Lower lobe of right lung (tissue), 2 donors: Measurements from ENCODE around the gene KANSL3. TPM values are rescaled to one million over a fixed set of nuclear protein-coding genes. Genes with fewer than 3 reads are reported as not detected.
A peak's percentile ranks its signal among the peaks of the same experiment; 100 is the strongest.

Source experiments
- ATAC-seq, 2 donors: fragments of 200-7000 bp; cut with Tn5 transposase; one replicate each; pipeline ENCODE4 v1.9.1; 2020 to 2022; ENCODE audit warnings: mild to moderate bottlenecking in 2 of 2, moderate library complexity in 2 of 2
- DNase-seq: peaks from one replicate; pipeline ENCODE4 v3.0.0-alpha.2; 2020
- H3K27ac ChIP-seq: fragments of 200-600 bp; one replicate; pipeline ENCODE4 v1.8.0; 2022
- H3K27me3 ChIP-seq: fragments of 200-600 bp; one replicate; pipeline ENCODE4 v1.8.0; 2022; ENCODE audit warnings: low read depth
- H3K36me3 ChIP-seq: fragments of 200-600 bp; one replicate; pipeline ENCODE4 v1.8.0; 2022; ENCODE audit warnings: mild to moderate bottlenecking
- H3K4me1 ChIP-seq: fragments of 200-600 bp; one replicate; pipeline ENCODE4 v1.8.0; 2022
- H3K4me3 ChIP-seq: fragments of 200-600 bp; one replicate; pipeline ENCODE4 v1.8.0; 2022; ENCODE audit warnings: mild to moderate bottlenecking
- H3K9me3 ChIP-seq: fragments of 200-600 bp; one replicate; pipeline ENCODE4 v1.8.0; 2022
- intact Hi-C: fragments of 100-400 bp; cut with DNase I; formaldehyde crosslinking; loops from one replicate; pipeline ENCODE4 v1.11.0; 2022
- total RNA-seq: library from RNA; stranded (reverse); fragmentation: NEBNext Ultra II Directional; extraction: Animal tissue kit (Norgen Biotek cat#: 25700); gene quantifications from one replicate; pipeline ENCODE4 v1.2.1, GENCODE V29; 2021
- TF ChIP-seq, protein P1 (sequence below): fragments of 200-600 bp; IDR thresholded peaks from one replicate; pipeline ENCODE4 v1.8.0; 2022; ENCODE audit warnings: antibody characterized with exemption, mild to moderate bottlenecking
- donor health status: DM: no; HTN: yes; CAD: no; lungs with severe emphysema.

KANSL3 gene
- total RNA-seq, 1 donor from 2014 or later: 45.0 TPM

DNA sequence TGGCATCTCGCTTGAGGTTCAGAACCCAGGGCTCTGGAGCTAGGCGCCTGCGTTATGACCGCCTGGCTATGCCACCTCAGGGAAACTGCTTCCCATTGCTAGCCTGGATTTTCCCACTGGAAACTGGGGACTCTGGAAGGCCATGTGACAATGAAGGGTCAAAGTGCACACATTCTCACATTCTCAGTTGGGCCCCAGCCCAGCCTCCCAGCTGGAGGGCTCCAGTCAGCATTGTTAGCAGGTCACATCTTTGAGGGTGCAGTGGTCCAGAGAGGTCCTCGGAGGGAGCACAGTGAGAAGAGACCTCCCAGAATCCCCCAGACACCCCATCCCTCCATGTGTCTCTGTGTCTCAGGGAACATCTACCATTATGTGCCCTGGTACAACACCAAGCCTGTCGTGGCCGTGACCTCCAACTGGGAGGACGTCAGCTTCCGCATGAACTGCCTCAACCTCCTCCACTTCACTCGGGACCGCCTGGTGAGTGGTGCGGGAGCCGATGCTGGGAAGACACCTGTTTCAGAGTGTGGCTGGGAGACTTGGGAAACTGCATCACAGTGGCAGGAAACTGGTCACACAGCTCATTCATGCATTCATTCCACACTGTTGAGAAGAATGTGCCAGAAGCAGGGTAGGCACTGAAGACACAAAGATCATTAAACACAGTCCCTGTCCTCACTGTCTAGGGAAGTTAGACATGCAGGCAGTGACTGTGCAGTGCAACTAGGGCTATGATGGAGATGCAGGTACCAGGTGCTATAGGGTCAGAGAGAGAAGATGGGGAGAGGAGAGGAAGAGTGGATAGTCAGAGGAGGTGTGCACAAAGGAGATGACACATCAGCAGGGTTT lies 46.1 kb upstream of the KANSL3 start:
- no peak for ATAC-seq
- intact Hi-C loops: no loop called here
- H3K4me1 ChIP-seq: peaks cover 14% of the 10 kb centered on the region

DNA sequence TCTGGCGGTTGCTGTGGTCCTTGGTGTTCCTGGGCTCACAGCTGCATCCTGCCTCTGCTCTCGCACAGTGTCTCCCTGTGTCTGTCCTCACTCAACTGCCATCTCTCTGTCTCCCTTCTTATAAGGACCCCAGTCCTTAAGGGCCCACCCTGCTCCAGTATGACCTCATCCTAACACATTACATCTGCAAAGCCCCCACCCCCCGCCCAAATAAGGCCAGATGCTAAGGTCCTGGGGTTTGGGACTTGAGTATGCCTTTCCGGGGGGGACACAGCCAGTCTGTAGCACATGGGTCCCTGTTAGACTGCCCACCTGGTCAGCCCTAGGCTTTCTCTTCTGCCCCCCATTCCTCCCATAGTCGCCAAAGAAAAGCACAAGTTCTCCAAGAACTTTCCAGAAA lies 45.2 kb upstream of the KANSL3 start:
- no peak overlapping the region for H3K4me3 ChIP-seq
- DNase-seq (no peak), ATAC-seq (no peak)
- no peaks in the 10 kb centered on the region for H3K36me3 ChIP-seq
- no peaks in the 10 kb centered on the region for H3K9me3 ChIP-seq
- intact Hi-C loops: no loop called here
- H3K27me3 ChIP-seq: no peaks in the 10 kb centered on the region
- peaks cover 14% of the 10 kb centered on the region for H3K4me1 ChIP-seq
- no peak overlapping the region for H3K27ac ChIP-seq
- TF ChIP-seq, protein P1, sequence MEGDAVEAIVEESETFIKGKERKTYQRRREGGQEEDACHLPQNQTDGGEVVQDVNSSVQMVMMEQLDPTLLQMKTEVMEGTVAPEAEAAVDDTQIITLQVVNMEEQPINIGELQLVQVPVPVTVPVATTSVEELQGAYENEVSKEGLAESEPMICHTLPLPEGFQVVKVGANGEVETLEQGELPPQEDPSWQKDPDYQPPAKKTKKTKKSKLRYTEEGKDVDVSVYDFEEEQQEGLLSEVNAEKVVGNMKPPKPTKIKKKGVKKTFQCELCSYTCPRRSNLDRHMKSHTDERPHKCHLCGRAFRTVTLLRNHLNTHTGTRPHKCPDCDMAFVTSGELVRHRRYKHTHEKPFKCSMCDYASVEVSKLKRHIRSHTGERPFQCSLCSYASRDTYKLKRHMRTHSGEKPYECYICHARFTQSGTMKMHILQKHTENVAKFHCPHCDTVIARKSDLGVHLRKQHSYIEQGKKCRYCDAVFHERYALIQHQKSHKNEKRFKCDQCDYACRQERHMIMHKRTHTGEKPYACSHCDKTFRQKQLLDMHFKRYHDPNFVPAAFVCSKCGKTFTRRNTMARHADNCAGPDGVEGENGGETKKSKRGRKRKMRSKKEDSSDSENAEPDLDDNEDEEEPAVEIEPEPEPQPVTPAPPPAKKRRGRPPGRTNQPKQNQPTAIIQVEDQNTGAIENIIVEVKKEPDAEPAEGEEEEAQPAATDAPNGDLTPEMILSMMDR: no peak

More for the DNA sequence above, 46.1 kb upstream of the KANSL3 start:
- TF ChIP-seq, protein P1: no peak
- Histone ChIP-seq H3K27me3 (no peaks in the 10 kb centered on the region), H3K27ac (no peak overlapping the region), H3K9me3 (no peaks in the 10 kb centered on the region), H3K4me3 (no peak overlapping the region), H3K36me3 (no peaks in the 10 kb centered on the region)
- DNase-seq: no peak

GRCh38 chr2:96681540-96681939 lies 43.4 kb upstream of the KANSL3 start:
- Histone ChIP-seq H3K4me1 (peaks cover 14% of the 10 kb centered on the region), H3K4me3 (no peak overlapping the region), H3K27me3 (no peaks in the 10 kb centered on the region), H3K27ac (no peak overlapping the region), H3K36me3 (no peaks in the 10 kb centered on the region), H3K9me3 (no peaks in the 10 kb centered on the region)
- intact Hi-C loops: no loop called here
- TF ChIP-seq, protein P1: no peak
- ATAC-seq (no peak), DNase-seq (no peak)

GRCh38 chr2:96680561-96681141 lies 42.5 kb upstream of the KANSL3 start:
- TF ChIP-seq, protein P1: no peak
- H3K9me3 ChIP-seq: no peaks in the 10 kb centered on the region
- H3K4me3 ChIP-seq: no peak overlapping the region
- peak; percentile 86 to 92 for ATAC-seq
- H3K27me3 ChIP-seq: no peaks in the 10 kb centered on the region
- no peaks in the 10 kb centered on the region for H3K36me3 ChIP-seq
- no peak overlapping the region for H3K27ac ChIP-seq
- peaks cover 8% of the 10 kb centered on the region for H3K4me1 ChIP-seq
- DNase-seq: no peak
- intact Hi-C loops: no loop called here

GRCh38 chr2:96679848-96680247 lies 41.7 kb upstream of the KANSL3 start:
- intact Hi-C loops: no loop called here
- DNase-seq (no peak), ATAC-seq (peak; percentile 51 to 54)
- Histone ChIP-seq H3K4me3 (no peak overlapping the region), H3K27ac (no peak overlapping the region), H3K27me3 (no peaks in the 10 kb centered on the region), H3K36me3 (no peaks in the 10 kb centered on the region), H3K9me3 (no peaks in the 10 kb centered on the region), H3K4me1 (no peaks in the 10 kb centered on the region)
- TF ChIP-seq, protein P1: no peak
